Activated T-cell treated with anti-CD3 and anti-CD28 coated beads for 4 hours (primary cell): ENCODE data around the gene MED4.
"Not testable (repeated sequence)": the region's sequence is repeated elsewhere in the genome, so short reads cannot be mapped to it uniquely, and the experiment has no call there.

Source experiments
- DNase-seq: peaks from one replicate; pipeline ENCODE4 v3.0.0-alpha.2; 2020

Gene MED4

GRCh38 chr13:48093588-48093987 is 1.3 kb downstream of the MED4 start:
- no peak for DNase-seq

GRCh38 chr13:48086272-48086671 is 8.6 kb downstream of the MED4 start:
- DNase-seq = no peak

- no peak for DNase-seq
Observed at GRCh38 chr13:48081739-48082138, 13.2 kb downstream of the MED4 start.

- no peak for DNase-seq
Observed at GRCh38 chr13:48078251-48078656, 16.6 kb downstream of the MED4 start.

GRCh38 chr13:48074006-48074405 is 20.9 kb downstream of the MED4 start:
- no peak for DNase-seq

- DNase-seq = no peak
Observed at GRCh38 chr13:48072787-48073186, 22.1 kb downstream of the MED4 start.

GRCh38 chr13:48072304-48072703 is 22.6 kb downstream of the MED4 start:
- DNase-seq = no peak

GRCh38 chr13:48070942-48071341 is 24.0 kb downstream of the MED4 start:
- DNase-seq = no peak

GRCh38 chr13:48069573-48069972 is 25.3 kb downstream of the MED4 start:
- no peak for DNase-seq

GRCh38 chr13:48068952-48069351 is 26.0 kb downstream of the MED4 start:
- no peak for DNase-seq

- no peak for DNase-seq
Observed at GRCh38 chr13:48068036-48068435, 26.9 kb downstream of the MED4 start.

GRCh38 chr13:48066310-48066989 is 28.5 kb downstream of the MED4 start:
- no peak for DNase-seq

- DNase-seq = not testable (repeated sequence)
Observed at GRCh38 chr13:48059951-48060350, 35.0 kb downstream of the MED4 start.

- DNase-seq = not testable (repeated sequence)
Observed at GRCh38 chr13:48058536-48058935, 36.4 kb downstream of the MED4 start.

- DNase-seq = no peak
Observed at GRCh38 chr13:48055712-48056111, 39.2 kb downstream of the MED4 start.

- no peak for DNase-seq
Observed at GRCh38 chr13:48054601-48055000, 40.3 kb downstream of the MED4 start.

GRCh38 chr13:48050550-48050949 is 44.4 kb downstream of the MED4 start:
- no peak for DNase-seq

GRCh38 chr13:48043789-48044503 is 51.0 kb downstream of the MED4 start:
- no peak for DNase-seq

- no peak for DNase-seq
Observed at GRCh38 chr13:48042894-48043293, 52.0 kb downstream of the MED4 start.

- DNase-seq = no peak
Observed at GRCh38 chr13:48040896-48041295, 54.0 kb downstream of the MED4 start.

GRCh38 chr13:48040049-48040448 is 54.9 kb downstream of the MED4 start:
- DNase-seq = no peak

- no peak for DNase-seq
Observed at GRCh38 chr13:48038761-48039160, 56.1 kb downstream of the MED4 start.

GRCh38 chr13:48037346-48038173 is 57.3 kb downstream of the MED4 start, which contains the start of gene NUDT15:
TSS of gene NUDT15 (plus strand) at chr13:48037726. CDS start at chr13:48037747, 21 bp downstream.
- peak; percentile 89 for DNase-seq

GRCh38 chr13:48029859-48030258 is 65.0 kb downstream of the MED4 start:
- no peak for DNase-seq
